ENCODE data around the gene DAD1. TPM values are rescaled to one million over a fixed set of nuclear protein-coding genes. Genes with fewer than 3 reads are reported as not detected.

Gene DAD1
- total and polyA plus RNA-seq, 2 of the 8 experiments (the other 6 are each of a cell fraction or from before 2014, with no cell fraction given), result 131 to 440 TPM

- TF ChIP-seq, protein P1, sequence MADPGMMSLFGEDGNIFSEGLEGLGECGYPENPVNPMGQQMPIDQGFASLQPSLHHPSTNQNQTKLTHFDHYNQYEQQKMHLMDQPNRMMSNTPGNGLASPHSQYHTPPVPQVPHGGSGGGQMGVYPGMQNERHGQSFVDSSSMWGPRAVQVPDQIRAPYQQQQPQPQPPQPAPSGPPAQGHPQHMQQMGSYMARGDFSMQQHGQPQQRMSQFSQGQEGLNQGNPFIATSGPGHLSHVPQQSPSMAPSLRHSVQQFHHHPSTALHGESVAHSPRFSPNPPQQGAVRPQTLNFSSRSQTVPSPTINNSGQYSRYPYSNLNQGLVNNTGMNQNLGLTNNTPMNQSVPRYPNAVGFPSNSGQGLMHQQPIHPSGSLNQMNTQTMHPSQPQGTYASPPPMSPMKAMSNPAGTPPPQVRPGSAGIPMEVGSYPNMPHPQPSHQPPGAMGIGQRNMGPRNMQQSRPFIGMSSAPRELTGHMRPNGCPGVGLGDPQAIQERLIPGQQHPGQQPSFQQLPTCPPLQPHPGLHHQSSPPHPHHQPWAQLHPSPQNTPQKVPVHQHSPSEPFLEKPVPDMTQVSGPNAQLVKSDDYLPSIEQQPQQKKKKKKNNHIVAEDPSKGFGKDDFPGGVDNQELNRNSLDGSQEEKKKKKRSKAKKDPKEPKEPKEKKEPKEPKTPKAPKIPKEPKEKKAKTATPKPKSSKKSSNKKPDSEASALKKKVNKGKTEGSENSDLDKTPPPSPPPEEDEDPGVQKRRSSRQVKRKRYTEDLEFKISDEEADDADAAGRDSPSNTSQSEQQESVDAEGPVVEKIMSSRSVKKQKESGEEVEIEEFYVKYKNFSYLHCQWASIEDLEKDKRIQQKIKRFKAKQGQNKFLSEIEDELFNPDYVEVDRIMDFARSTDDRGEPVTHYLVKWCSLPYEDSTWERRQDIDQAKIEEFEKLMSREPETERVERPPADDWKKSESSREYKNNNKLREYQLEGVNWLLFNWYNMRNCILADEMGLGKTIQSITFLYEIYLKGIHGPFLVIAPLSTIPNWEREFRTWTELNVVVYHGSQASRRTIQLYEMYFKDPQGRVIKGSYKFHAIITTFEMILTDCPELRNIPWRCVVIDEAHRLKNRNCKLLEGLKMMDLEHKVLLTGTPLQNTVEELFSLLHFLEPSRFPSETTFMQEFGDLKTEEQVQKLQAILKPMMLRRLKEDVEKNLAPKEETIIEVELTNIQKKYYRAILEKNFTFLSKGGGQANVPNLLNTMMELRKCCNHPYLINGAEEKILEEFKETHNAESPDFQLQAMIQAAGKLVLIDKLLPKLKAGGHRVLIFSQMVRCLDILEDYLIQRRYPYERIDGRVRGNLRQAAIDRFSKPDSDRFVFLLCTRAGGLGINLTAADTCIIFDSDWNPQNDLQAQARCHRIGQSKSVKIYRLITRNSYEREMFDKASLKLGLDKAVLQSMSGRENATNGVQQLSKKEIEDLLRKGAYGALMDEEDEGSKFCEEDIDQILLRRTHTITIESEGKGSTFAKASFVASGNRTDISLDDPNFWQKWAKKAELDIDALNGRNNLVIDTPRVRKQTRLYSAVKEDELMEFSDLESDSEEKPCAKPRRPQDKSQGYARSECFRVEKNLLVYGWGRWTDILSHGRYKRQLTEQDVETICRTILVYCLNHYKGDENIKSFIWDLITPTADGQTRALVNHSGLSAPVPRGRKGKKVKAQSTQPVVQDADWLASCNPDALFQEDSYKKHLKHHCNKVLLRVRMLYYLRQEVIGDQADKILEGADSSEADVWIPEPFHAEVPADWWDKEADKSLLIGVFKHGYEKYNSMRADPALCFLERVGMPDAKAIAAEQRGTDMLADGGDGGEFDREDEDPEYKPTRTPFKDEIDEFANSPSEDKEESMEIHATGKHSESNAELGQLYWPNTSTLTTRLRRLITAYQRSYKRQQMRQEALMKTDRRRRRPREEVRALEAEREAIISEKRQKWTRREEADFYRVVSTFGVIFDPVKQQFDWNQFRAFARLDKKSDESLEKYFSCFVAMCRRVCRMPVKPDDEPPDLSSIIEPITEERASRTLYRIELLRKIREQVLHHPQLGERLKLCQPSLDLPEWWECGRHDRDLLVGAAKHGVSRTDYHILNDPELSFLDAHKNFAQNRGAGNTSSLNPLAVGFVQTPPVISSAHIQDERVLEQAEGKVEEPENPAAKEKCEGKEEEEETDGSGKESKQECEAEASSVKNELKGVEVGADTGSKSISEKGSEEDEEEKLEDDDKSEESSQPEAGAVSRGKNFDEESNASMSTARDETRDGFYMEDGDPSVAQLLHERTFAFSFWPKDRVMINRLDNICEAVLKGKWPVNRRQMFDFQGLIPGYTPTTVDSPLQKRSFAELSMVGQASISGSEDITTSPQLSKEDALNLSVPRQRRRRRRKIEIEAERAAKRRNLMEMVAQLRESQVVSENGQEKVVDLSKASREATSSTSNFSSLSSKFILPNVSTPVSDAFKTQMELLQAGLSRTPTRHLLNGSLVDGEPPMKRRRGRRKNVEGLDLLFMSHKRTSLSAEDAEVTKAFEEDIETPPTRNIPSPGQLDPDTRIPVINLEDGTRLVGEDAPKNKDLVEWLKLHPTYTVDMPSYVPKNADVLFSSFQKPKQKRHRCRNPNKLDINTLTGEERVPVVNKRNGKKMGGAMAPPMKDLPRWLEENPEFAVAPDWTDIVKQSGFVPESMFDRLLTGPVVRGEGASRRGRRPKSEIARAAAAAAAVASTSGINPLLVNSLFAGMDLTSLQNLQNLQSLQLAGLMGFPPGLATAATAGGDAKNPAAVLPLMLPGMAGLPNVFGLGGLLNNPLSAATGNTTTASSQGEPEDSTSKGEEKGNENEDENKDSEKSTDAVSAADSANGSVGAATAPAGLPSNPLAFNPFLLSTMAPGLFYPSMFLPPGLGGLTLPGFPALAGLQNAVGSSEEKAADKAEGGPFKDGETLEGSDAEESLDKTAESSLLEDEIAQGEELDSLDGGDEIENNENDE (IDR thresholded peaks at IDR 0.05; ENCODE audit: insufficient replicate concordance, low read length), result no peak
- TF ChIP-seq BACH1 (IDR thresholded peaks at IDR 0.05; ENCODE audit: low read length) (no peak), CHD2 (IDR thresholded peaks at IDR 0.05; ENCODE audit: low read length) (no peak), PHF8 (conservative IDR thresholded peaks at IDR 0.05; ENCODE audit: low read depth, low read length) (no peak), ATF2 (IDR thresholded peaks at IDR 0.05; ENCODE audit: low read length) (no peak), KDM5A (IDR thresholded peaks at IDR 0.05; ENCODE audit: low read length) (no peak), SP4 (IDR thresholded peaks at IDR 0.05; ENCODE audit: low read length) (no peak), CREB1 (IDR thresholded peaks at IDR 0.05) (no peak), CEBPB (IDR thresholded peaks at IDR 0.05; ENCODE audit: low read depth, low read length) (no peak), ASH2L (IDR thresholded peaks at IDR 0.05; ENCODE audit: low read length) (no peak)
- TF ChIP-seq, protein P2, sequence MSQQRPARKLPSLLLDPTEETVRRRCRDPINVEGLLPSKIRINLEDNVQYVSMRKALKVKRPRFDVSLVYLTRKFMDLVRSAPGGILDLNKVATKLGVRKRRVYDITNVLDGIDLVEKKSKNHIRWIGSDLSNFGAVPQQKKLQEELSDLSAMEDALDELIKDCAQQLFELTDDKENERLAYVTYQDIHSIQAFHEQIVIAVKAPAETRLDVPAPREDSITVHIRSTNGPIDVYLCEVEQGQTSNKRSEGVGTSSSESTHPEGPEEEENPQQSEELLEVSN (IDR thresholded peaks at IDR 0.05), result no peak
Observed at GRCh38 chr14:22534547-22534946, 54.5 kb downstream of the DAD1 start (continued).
